H9 (cell line): ENCODE measurements around the gene CTIF. TPM values are rescaled to one million over a fixed set of nuclear protein-coding genes. Genes with fewer than 3 reads are reported as not detected.

Experiments
- DNase-seq: peaks from one replicate; pipeline ENCODE4 v3.0.0-alpha.2; 2017
- H2AFZ ChIP-seq: one replicate; pipeline ENCODE4 v1.6.1; 2013; ENCODE audit warnings: mild to moderate bottlenecking, low read length, control low read depth, moderate library complexity
- H2AK5ac ChIP-seq: 2 replicates; pipeline ENCODE4 v1.6.1; 2013; ENCODE audit warnings: low read length, control low read depth, mixed read lengths; ENCODE audit not compliant: insufficient read length
- H2BK120ac ChIP-seq: one replicate; pipeline ENCODE4 v1.6.1; 2013; ENCODE audit warnings: low read depth, mild to moderate bottlenecking, low read length, control low read depth, inconsistent platforms; ENCODE audit not compliant: poor library complexity, severe bottlenecking
- H2BK12ac ChIP-seq: 2 replicates; pipeline ENCODE4 v1.6.1; 2013; ENCODE audit warnings: low read length, control low read depth, mixed read lengths, low read depth; ENCODE audit not compliant: insufficient read length
- H2BK15ac ChIP-seq: 2 replicates; pipeline ENCODE4 v1.6.1; 2013; ENCODE audit warnings: low read depth, low read length, control low read depth
- H2BK20ac ChIP-seq: one replicate; pipeline ENCODE4 v1.6.1; 2013; ENCODE audit warnings: low read depth, mild to moderate bottlenecking, low read length, control low read depth, inconsistent platforms; ENCODE audit not compliant: poor library complexity, severe bottlenecking
- H2BK5ac ChIP-seq: 2 replicates; pipeline ENCODE4 v1.6.1; 2013; ENCODE audit warnings: low read length, control low read depth, mixed read lengths; ENCODE audit not compliant: insufficient read length
- H3K14ac ChIP-seq: 2 replicates; pipeline ENCODE4 v1.6.1; 2013; ENCODE audit warnings: low read length, control low read depth; ENCODE audit not compliant: insufficient read depth
- H3K18ac ChIP-seq: 2 replicates; pipeline ENCODE4 v1.6.1; 2013; ENCODE audit warnings: low read depth, mild to moderate bottlenecking, mixed read lengths, low read length, control low read depth; ENCODE audit not compliant: insufficient read length
- H3K23ac ChIP-seq: 2 replicates; pipeline ENCODE4 v1.6.1; 2013; ENCODE audit warnings: low read length, control low read depth, mixed read lengths, low read depth; ENCODE audit not compliant: insufficient read length
- H3K23me2 ChIP-seq: 2 replicates; pipeline ENCODE4 v1.6.1; 2013; ENCODE audit warnings: low read depth, mild to moderate bottlenecking, mixed read lengths, low read length, control low read depth; ENCODE audit not compliant: insufficient read length, poor library complexity, severe bottlenecking
- H3K27ac ChIP-seq: 2 replicates; pipeline ENCODE4 v1.5.1; 2013; ENCODE audit warnings: low read length, control low read depth, mixed read lengths, low read depth; ENCODE audit not compliant: insufficient read length
- H3K27me3 ChIP-seq: 2 replicates; pipeline ENCODE4 v1.6.1; 2013; ENCODE audit warnings: low read length, control low read depth, inconsistent platforms; ENCODE audit not compliant: insufficient read depth
- H3K4ac ChIP-seq: 2 replicates; pipeline ENCODE4 v1.6.1; 2013; ENCODE audit warnings: low read depth, mild to moderate bottlenecking, control low read depth, inconsistent platforms, low read length, moderate library complexity
- H3K4me1 ChIP-seq: 2 replicates; pipeline ENCODE4 v1.6.1; 2013; ENCODE audit warnings: low read length, control low read depth, inconsistent platforms; ENCODE audit not compliant: insufficient read depth
- H3K4me2 ChIP-seq: 2 replicates; pipeline ENCODE4 v1.6.1; 2013; ENCODE audit warnings: low read length, control low read depth, mixed read lengths; ENCODE audit not compliant: insufficient read length, insufficient read depth
- H3K56ac ChIP-seq: 2 replicates; pipeline ENCODE4 v1.6.1; 2013; ENCODE audit warnings: low read depth, mild to moderate bottlenecking, mixed read lengths, low read length, control low read depth; ENCODE audit not compliant: insufficient read length
- H3K79me1 ChIP-seq: 2 replicates; pipeline ENCODE4 v1.6.1; 2013; ENCODE audit warnings: low read depth, mild to moderate bottlenecking, moderate library complexity, low read length, control low read depth, inconsistent platforms; ENCODE audit not compliant: insufficient read depth, poor library complexity, severe bottlenecking
- H3K79me2 ChIP-seq: 2 replicates; pipeline ENCODE4 v1.6.1; 2013; ENCODE audit warnings: low read length, control low read depth, inconsistent platforms; ENCODE audit not compliant: insufficient read depth
- H3K9ac ChIP-seq: 2 replicates; pipeline ENCODE4 v1.6.1; 2013; ENCODE audit warnings: low read length, control low read depth, mixed read lengths; ENCODE audit not compliant: insufficient read length; ENCODE audit errors: extremely low read depth
- H3K9me3 ChIP-seq: one replicate; pipeline ENCODE4 v1.6.1; 2013; ENCODE audit warnings: low read depth, low read length, inconsistent platforms; ENCODE audit not compliant: control insufficient read depth
- H3T11ph ChIP-seq: one replicate; pipeline ENCODE4 v1.6.1; 2013; ENCODE audit warnings: mild to moderate bottlenecking, low read length, control low read depth, inconsistent platforms
- H4K20me1 ChIP-seq: one replicate; pipeline ENCODE4 v1.6.1; 2013; ENCODE audit not compliant: control insufficient read depth, insufficient read length, insufficient read depth
- H4K5ac ChIP-seq: 2 replicates; pipeline ENCODE4 v1.6.1; 2013; ENCODE audit warnings: low read depth, mild to moderate bottlenecking, mixed read lengths, low read length, control low read depth; ENCODE audit not compliant: insufficient read length
- H4K8ac ChIP-seq: replicated peaks from 2 replicates; pipeline ENCODE4 v1.6.1; 2013; ENCODE audit warnings: low read length, control low read depth, mixed read lengths, low read depth; ENCODE audit not compliant: insufficient read length
- H4K91ac ChIP-seq: 2 replicates; pipeline ENCODE4 v1.6.1; 2013; ENCODE audit warnings: low read depth, mild to moderate bottlenecking, moderate library complexity, mixed read lengths, low read length, control low read depth; ENCODE audit not compliant: insufficient read length
- H3K27ac Mint-ChIP-seq, 3 experiments: 2 replicates in 2 of 3; 3 replicates in 1 of 3; pipeline ENCODE4 v1.8.0; 2020 to 2021; ENCODE audit warnings: mixed read lengths in 3 of 3, mild to moderate bottlenecking in 1 of 3, moderate library complexity in 1 of 3
- H3K27me3 Mint-ChIP-seq: 2 replicates; pipeline ENCODE4 v1.8.0; 2021; ENCODE audit warnings: low read depth, mild to moderate bottlenecking, moderate library complexity, mixed read lengths
- H3K36me3 Mint-ChIP-seq, 3 experiments: 2 replicates in 2 of 3; 3 replicates in 1 of 3; pipeline ENCODE4 v1.8.0; 2020 to 2021; ENCODE audit warnings: low read depth in 3 of 3, mixed read lengths in 3 of 3; ENCODE audit not compliant: insufficient read depth in 1 of 3
- H3K4me1 Mint-ChIP-seq, 2 experiments: 2 replicates each; pipeline ENCODE4 v1.8.0; 2020; ENCODE audit warnings: mixed read lengths in 2 of 2
- H3K4me3 Mint-ChIP-seq, 2 experiments: 2 replicates in 1 of 2; 3 replicates in 1 of 2; pipeline ENCODE4 v1.8.0; 2020 to 2021; ENCODE audit warnings: mild to moderate bottlenecking in 2 of 2, mixed read lengths in 2 of 2, moderate library complexity in 1 of 2
- H3K9me3 Mint-ChIP-seq, 2 experiments: 2 replicates in 1 of 2; 3 replicates in 1 of 2; pipeline ENCODE4 v1.8.0; 2020; ENCODE audit warnings: mild to moderate bottlenecking in 2 of 2, mixed read lengths in 2 of 2, moderate library complexity in 1 of 2
- WGBS: extraction: QIAGEN DNeasy Blood & Tissue Kit; methylation state at CpG from one replicate; pipeline ENCODE4 v1.1.7; 2013; ENCODE audit warnings: missing lambda C conversion rate, low lambda C conversion rate, mixed read lengths; ENCODE audit not compliant: insufficient read length; ENCODE audit errors: extremely low coverage; 5-methylcytosine and 5-hydroxymethylcytosine counted together
- total RNA-seq: library from RNA; stranded (reverse); gene quantifications from 2 replicates; pipeline ENCODE4 v1.2.1, GENCODE V29; 2021
- TF ChIP-seq, protein P1 (sequence below): fragments of 200-600 bp; sonication (generic); conservative IDR thresholded peaks from 3 replicates; pipeline ENCODE4 v1.8.0; 2021; ENCODE audit warnings: antibody characterized with exemption, mild to moderate bottlenecking

The CTIF gene
- total RNA-seq, 1 experiment from 2014 or later: 15.8 TPM

GRCh38 chr18:48897531-48897930 is 358.7 kb downstream of the CTIF start:
- Histone ChIP-seq H4K5ac (no peak overlapping the region), H2BK5ac (no peak overlapping the region), H3K4me2 (no peak overlapping the region), H3K14ac (no peak overlapping the region), H2AFZ (no peak overlapping the region), H4K20me1 (no peaks in the 10 kb centered on the region), H3K9me3 (no peaks in the 10 kb centered on the region), H3K27me3 (no peaks in the 10 kb centered on the region), H3K23ac (no peak overlapping the region), H2BK120ac (no peak overlapping the region), H3K56ac (no peak overlapping the region), H4K91ac (no peak overlapping the region), H4K8ac (no peak overlapping the region), H2AK5ac (no peak overlapping the region), H3K9ac (no peak overlapping the region), H3K79me2 (no peaks in the 10 kb centered on the region), H3K23me2 (no peaks in the 10 kb centered on the region), H2BK15ac (no peak overlapping the region), H3K79me1 (no peaks in the 10 kb centered on the region), H3K18ac (no peak overlapping the region), H3K27ac (no peak overlapping the region), H2BK12ac (no peak overlapping the region), H3K4ac (no peak overlapping the region), H2BK20ac (no peak overlapping the region), H3T11ph (no peak overlapping the region), H3K4me1 (no peaks in the 10 kb centered on the region)
- Mint-ChIP-seq H3K36me3 (no peaks in the 10 kb centered on the region), H3K27ac (0 out of 7 replicates have a peak overlapping the region, but pooled peaks of 1 of the 3 experiments have one; percentile 28), H3K9me3 (peaks cover 0 to 3% of the 10 kb centered on the region in 2 experiments; a peak in 2 of 5 replicates), H3K4me1 (peaks cover 8 to 15% of the 10 kb centered on the region in 2 experiments), H3K4me3 (no peak overlapping the region), H3K27me3 (no peaks in the 10 kb centered on the region)
- WGBS: no CpG with 5 or more reads among the region's 5 CpGs
- TF ChIP-seq, protein P1, sequence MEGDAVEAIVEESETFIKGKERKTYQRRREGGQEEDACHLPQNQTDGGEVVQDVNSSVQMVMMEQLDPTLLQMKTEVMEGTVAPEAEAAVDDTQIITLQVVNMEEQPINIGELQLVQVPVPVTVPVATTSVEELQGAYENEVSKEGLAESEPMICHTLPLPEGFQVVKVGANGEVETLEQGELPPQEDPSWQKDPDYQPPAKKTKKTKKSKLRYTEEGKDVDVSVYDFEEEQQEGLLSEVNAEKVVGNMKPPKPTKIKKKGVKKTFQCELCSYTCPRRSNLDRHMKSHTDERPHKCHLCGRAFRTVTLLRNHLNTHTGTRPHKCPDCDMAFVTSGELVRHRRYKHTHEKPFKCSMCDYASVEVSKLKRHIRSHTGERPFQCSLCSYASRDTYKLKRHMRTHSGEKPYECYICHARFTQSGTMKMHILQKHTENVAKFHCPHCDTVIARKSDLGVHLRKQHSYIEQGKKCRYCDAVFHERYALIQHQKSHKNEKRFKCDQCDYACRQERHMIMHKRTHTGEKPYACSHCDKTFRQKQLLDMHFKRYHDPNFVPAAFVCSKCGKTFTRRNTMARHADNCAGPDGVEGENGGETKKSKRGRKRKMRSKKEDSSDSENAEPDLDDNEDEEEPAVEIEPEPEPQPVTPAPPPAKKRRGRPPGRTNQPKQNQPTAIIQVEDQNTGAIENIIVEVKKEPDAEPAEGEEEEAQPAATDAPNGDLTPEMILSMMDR: no peak
- DNase-seq: no peak
